Activated CD8-positive, alpha-beta T cell treated with anti-CD3 and anti-CD28 coated beads for 36 hours (primary cell): Measurements from ENCODE around the gene CD46. TPM values are rescaled to one million over a fixed set of nuclear protein-coding genes. Genes with fewer than 3 reads are reported as not detected.

Experiments
- ATAC-seq: fragments of 200-7000 bp; cut with Tn5 transposase; one replicate; pipeline ENCODE4 v1.10.0; 2021; ENCODE audit warnings: mild to moderate bottlenecking, moderate library complexity
- CTCF ChIA-PET: fragments of 350-600 bp; sonication (Branson Sonifier 250); formaldehyde crosslinking; loops from one replicate; lab custom pipeline; 2021; ENCODE audit warnings: antibody characterized with exemption; lab: Charles Lee
- POLR2A ChIA-PET: fragments of 350-600 bp; sonication (Branson Sonifier 250); formaldehyde crosslinking; loops from one replicate; lab custom pipeline; 2021; ENCODE audit warnings: antibody characterized with exemption; lab: Charles Lee
- DNase-seq: peaks from one replicate; pipeline ENCODE4 v3.0.0-alpha.2; 2020
- H3K27ac Mint-ChIP-seq: one replicate; pipeline ENCODE4 v1.8.0; 2021; ENCODE audit warnings: mild to moderate bottlenecking, mixed read lengths
- H3K27me3 Mint-ChIP-seq: one replicate; pipeline ENCODE4 v1.8.0; 2021; ENCODE audit warnings: mixed read lengths
- H3K36me3 Mint-ChIP-seq: one replicate; pipeline ENCODE4 v1.8.0; 2021; ENCODE audit warnings: low read depth, mixed read lengths
- H3K4me1 Mint-ChIP-seq: one replicate; pipeline ENCODE4 v1.8.0; 2021; ENCODE audit warnings: low read depth, mixed read lengths
- H3K4me3 Mint-ChIP-seq: one replicate; pipeline ENCODE4 v1.8.0; 2021; ENCODE audit warnings: mild to moderate bottlenecking, moderate library complexity, mixed read lengths
- H3K9me3 Mint-ChIP-seq: one replicate; pipeline ENCODE4 v1.8.0; 2021; ENCODE audit warnings: mixed read lengths
- intact Hi-C: fragments of 100-400 bp; cut with micrococcal nuclease; formaldehyde crosslinking; loops from one replicate; pipeline ENCODE4 v1.10.0; 2022
- total RNA-seq, 2 experiments: library from RNA; stranded (reverse); gene quantifications; one replicate each; pipeline ENCODE4 v1.2.3, GENCODE V29; 2021
- TF ChIP-seq, protein P1 (sequence below): fragments of 200-600 bp; IDR thresholded peaks from one replicate; pipeline ENCODE4 v1.8.0; 2022; ENCODE audit warnings: antibody characterized with exemption, mild to moderate bottlenecking

CD46 gene
- total RNA-seq, 2 experiments from 2014 or later, result 77.7 to 84.3 TPM

- ChIA-PET POLR2A (interaction anchor here (1.0 to 2.2 kb wide), 4 partner anchors 10 to 31 kb away, joined by 3 to 6 read pairs (median 4); no protein-coding TSS in a partner anchor), CTCF (interaction anchor here (0.9 to 2.9 kb wide), 11 partner anchors 9 to 125 kb away, joined by 3 to 17 read pairs (median 4); no protein-coding TSS in a partner anchor)
- ATAC-seq (peak; percentile 31), DNase-seq (no peak)
- TF ChIP-seq, protein P1, sequence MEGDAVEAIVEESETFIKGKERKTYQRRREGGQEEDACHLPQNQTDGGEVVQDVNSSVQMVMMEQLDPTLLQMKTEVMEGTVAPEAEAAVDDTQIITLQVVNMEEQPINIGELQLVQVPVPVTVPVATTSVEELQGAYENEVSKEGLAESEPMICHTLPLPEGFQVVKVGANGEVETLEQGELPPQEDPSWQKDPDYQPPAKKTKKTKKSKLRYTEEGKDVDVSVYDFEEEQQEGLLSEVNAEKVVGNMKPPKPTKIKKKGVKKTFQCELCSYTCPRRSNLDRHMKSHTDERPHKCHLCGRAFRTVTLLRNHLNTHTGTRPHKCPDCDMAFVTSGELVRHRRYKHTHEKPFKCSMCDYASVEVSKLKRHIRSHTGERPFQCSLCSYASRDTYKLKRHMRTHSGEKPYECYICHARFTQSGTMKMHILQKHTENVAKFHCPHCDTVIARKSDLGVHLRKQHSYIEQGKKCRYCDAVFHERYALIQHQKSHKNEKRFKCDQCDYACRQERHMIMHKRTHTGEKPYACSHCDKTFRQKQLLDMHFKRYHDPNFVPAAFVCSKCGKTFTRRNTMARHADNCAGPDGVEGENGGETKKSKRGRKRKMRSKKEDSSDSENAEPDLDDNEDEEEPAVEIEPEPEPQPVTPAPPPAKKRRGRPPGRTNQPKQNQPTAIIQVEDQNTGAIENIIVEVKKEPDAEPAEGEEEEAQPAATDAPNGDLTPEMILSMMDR, result no peak
- Mint-ChIP-seq H3K4me1 (peaks cover 72% of the 10 kb centered on the region), H3K9me3 (no peaks in the 10 kb centered on the region), H3K27me3 (no peaks in the 10 kb centered on the region), H3K27ac (peak overlapping the region; percentile 73), H3K4me3 (no peak overlapping the region), H3K36me3 (peaks cover 38% of the 10 kb centered on the region)
- intact Hi-C loops, result no loop called here
Measured at GRCh38 chr1:207838156-207839082, 86.6 kb downstream of the CD46 start.

- no peaks in the 10 kb centered on the region for H3K27me3 Mint-ChIP-seq
- H3K27ac Mint-ChIP-seq, result peak overlapping the region; percentile 73
- no peak for DNase-seq
- H3K36me3 Mint-ChIP-seq, result peaks cover 34% of the 10 kb centered on the region
- H3K9me3 Mint-ChIP-seq, result no peaks in the 10 kb centered on the region
- no peak overlapping the region for H3K4me3 Mint-ChIP-seq
- ChIA-PET POLR2A (interaction anchor here (1.0 to 2.2 kb wide), 4 partner anchors 9 to 30 kb away, joined by 3 to 6 read pairs (median 4); no protein-coding TSS in a partner anchor), CTCF (interaction anchor here (0.9 to 2.9 kb wide), 10 partner anchors 10 to 124 kb away, joined by 3 to 17 read pairs (median 4); no protein-coding TSS in a partner anchor)
- H3K4me1 Mint-ChIP-seq, result peaks cover 70% of the 10 kb centered on the region
- intact Hi-C loops, result no loop called here
- TF ChIP-seq, protein P1, result no peak
- peak; percentile 58 for ATAC-seq
Measured at GRCh38 chr1:207839083-207839413, 87.2 kb downstream of the CD46 start.

- Mint-ChIP-seq H3K4me1 (peaks cover 69% of the 10 kb centered on the region), H3K4me3 (no peak overlapping the region), H3K27me3 (no peaks in the 10 kb centered on the region), H3K36me3 (peaks cover 29% of the 10 kb centered on the region), H3K27ac (no peak overlapping the region), H3K9me3 (no peaks in the 10 kb centered on the region)
- CTCF ChIA-PET, result interaction anchor here (1.0 to 4.0 kb wide), 3 partner anchors 11 to 44 kb away, joined by 3 to 22 read pairs (median 14); no protein-coding TSS in a partner anchor
- intact Hi-C loops, result no loop called here
- ATAC-seq, result no peak
- DNase-seq, result no peak
- TF ChIP-seq, protein P1, result no peak
- POLR2A ChIA-PET, result interaction anchor here (1.0 kb wide), 1 partner anchor 17 kb away, joined by 6 read pairs; no protein-coding TSS in a partner anchor
Measured at GRCh38 chr1:207840380-207840779, 88.5 kb downstream of the CD46 start.

- Mint-ChIP-seq H3K36me3 (peaks cover 24% of the 10 kb centered on the region), H3K9me3 (no peaks in the 10 kb centered on the region), H3K4me1 (peaks cover 63% of the 10 kb centered on the region), H3K27ac (no peak overlapping the region), H3K27me3 (no peaks in the 10 kb centered on the region), H3K4me3 (no peak overlapping the region)
- TF ChIP-seq, protein P1, result no peak
- DNase-seq, result no peak
- intact Hi-C loops, result no loop called here
- no peak for ATAC-seq
- ChIA-PET POLR2A (interaction anchor here (0.5 to 1.6 kb wide), 4 partner anchors 9 to 86 kb away, joined by 3 read pairs; no protein-coding TSS in a partner anchor), CTCF (interaction anchor here (1.4 to 4.0 kb wide), 3 partner anchors 27 to 122 kb away, joined by 4 to 22 read pairs (median 7); no protein-coding TSS in a partner anchor)
Measured at GRCh38 chr1:207841293-207841692, 89.4 kb downstream of the CD46 start.
